IPS DF 6.9 (cell line): Measurements from ENCODE around the gene NCS1.

ENCODE experiments used
- DNase-seq: peaks from one replicate; pipeline ENCODE4 v3.0.0-alpha.2; 2013; ENCODE audit warnings: low read depth, low spot score
- H3K27ac ChIP-seq: one replicate; pipeline ENCODE4 v1.5.1; 2013; ENCODE audit warnings: low read length, control low read depth
- H3K27me3 ChIP-seq: 2 replicates; pipeline ENCODE4 v1.6.1; 2013; ENCODE audit warnings: mild to moderate bottlenecking, low read length; ENCODE audit not compliant: control insufficient read depth, insufficient read depth
- H3K36me3 ChIP-seq: 2 replicates; pipeline ENCODE4 v1.6.1; 2013; ENCODE audit warnings: low read length; ENCODE audit not compliant: control insufficient read depth, insufficient read depth
- H3K4me1 ChIP-seq: 2 replicates; pipeline ENCODE4 v1.6.1; 2013; ENCODE audit warnings: low read length; ENCODE audit not compliant: control insufficient read depth, insufficient read depth
- H3K4me3 ChIP-seq: 2 replicates; pipeline ENCODE4 v1.5.1; 2013; ENCODE audit warnings: mild to moderate bottlenecking, low read length
- H3K9me3 ChIP-seq: 2 replicates; pipeline ENCODE4 v1.6.1; 2013; ENCODE audit warnings: low read length, inconsistent platforms; ENCODE audit not compliant: control insufficient read depth, insufficient read depth
- WGBS: extraction: QIAGEN DNeasy Blood & Tissue Kit; methylation state at CpG from one replicate; pipeline ENCODE4 v1.1.7; 2013; ENCODE audit warnings: mixed read lengths, missing lambda C conversion rate; ENCODE audit not compliant: insufficient read length, insufficient coverage; 5-methylcytosine and 5-hydroxymethylcytosine counted together

NCS1 gene

GRCh38 chr9:130185490-130186031, 13.4 kb downstream of the NCS1 start:
- Histone ChIP-seq H3K36me3 (no peaks in the 10 kb centered on the region), H3K9me3 (no peaks in the 10 kb centered on the region), H3K4me3 (no peak overlapping the region), H3K27ac (no peak overlapping the region), H3K4me1 (peaks cover 22% of the 10 kb centered on the region), H3K27me3 (no peaks in the 10 kb centered on the region)
- WGBS, result no CpG with 5 or more reads among the region's 17 CpGs
- no peak for DNase-seq

DNA sequence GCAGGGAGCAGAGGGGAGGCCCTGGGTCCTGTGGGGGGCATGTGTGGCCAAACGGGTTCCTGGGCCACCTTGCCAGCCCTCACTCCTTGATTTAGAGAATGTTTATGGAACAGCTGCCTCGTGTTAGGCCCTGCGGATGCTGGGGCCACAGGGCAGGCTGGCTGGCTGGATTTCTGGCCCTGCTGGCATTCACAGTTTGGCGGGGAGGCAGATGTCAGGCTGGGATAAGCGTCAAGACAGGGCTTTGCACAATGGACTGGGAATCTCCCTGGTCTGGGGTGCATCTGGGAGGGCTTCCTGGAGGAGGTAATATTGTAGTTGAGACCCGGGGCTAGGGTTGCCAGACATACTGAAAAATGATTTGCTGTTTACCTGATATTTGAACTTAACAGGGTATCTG, 13.8 kb downstream of the NCS1 start:
- WGBS, result no CpG with 5 or more reads among the region's 6 CpGs
- peaks cover 22% of the 10 kb centered on the region for H3K4me1 ChIP-seq
- H3K27me3 ChIP-seq, result no peaks in the 10 kb centered on the region
- H3K4me3 ChIP-seq, result no peak overlapping the region
- DNase-seq, result no peak
- no peaks in the 10 kb centered on the region for H3K9me3 ChIP-seq
- no peak overlapping the region for H3K27ac ChIP-seq
- H3K36me3 ChIP-seq, result no peaks in the 10 kb centered on the region

DNA sequence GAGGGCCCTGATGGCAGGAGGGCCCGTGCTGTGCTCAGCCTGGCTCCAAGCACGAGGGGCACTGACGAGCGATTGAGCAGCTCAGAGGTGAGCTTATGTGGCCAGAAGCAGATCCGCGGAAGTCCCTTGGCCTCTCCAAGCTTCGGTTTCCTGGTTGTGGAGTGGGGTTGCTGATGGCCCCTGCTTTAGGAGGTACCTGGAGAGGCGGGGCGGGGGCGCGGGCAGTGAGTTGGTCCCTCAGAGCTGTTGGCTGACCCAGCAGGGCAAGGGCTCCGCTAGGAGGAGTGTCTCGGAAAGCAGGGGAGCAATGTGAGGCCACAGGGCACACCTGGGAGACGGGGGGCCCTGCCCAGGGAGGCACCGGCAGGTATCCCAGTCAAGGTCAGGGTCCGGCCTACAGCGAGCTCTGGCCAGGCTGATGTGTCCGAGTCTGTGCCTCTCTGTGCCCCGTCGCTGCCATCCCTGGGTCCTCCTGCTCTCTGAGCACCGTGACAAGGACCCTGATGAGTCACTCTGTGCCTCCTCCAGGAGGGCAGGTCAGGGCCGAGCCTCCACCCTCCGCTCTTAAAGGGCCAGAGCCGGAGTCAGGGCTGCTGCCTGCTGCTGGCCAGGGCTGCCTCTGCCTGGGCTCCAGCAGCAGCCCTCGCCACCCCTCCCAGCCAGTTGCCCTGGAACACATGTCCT, 14.8 kb downstream of the NCS1 start:
- no CpG with 5 or more reads among the region's 25 CpGs for WGBS
- Histone ChIP-seq H3K36me3 (no peaks in the 10 kb centered on the region), H3K4me1 (peaks cover 22% of the 10 kb centered on the region), H3K27me3 (no peaks in the 10 kb centered on the region), H3K27ac (no peak overlapping the region), H3K4me3 (no peak overlapping the region), H3K9me3 (no peaks in the 10 kb centered on the region)
- no peak for DNase-seq

- H3K9me3 ChIP-seq, result no peaks in the 10 kb centered on the region
- peaks cover 20% of the 10 kb centered on the region for H3K4me1 ChIP-seq
- WGBS, result no CpG with 5 or more reads among the region's 9 CpGs
Measured at GRCh38 chr9:130187523-130187846, 15.3 kb downstream of the NCS1 start.

GRCh38 chr9:130188860-130189481, 16.8 kb downstream of the NCS1 start:
- no peak for DNase-seq
- H3K36me3 ChIP-seq, result no peaks in the 10 kb centered on the region
- H3K9me3 ChIP-seq, result no peaks in the 10 kb centered on the region
- no peaks in the 10 kb centered on the region for H3K27me3 ChIP-seq
- H3K4me3 ChIP-seq, result no peak overlapping the region
- no CpG with 5 or more reads among the region's 7 CpGs for WGBS
- no peak overlapping the region for H3K27ac ChIP-seq
- peaks cover 14% of the 10 kb centered on the region for H3K4me1 ChIP-seq

More at GRCh38 chr9:130187523-130187846, 15.3 kb downstream of the NCS1 start:
- Histone ChIP-seq H3K27ac (no peak overlapping the region), H3K27me3 (no peaks in the 10 kb centered on the region), H3K4me3 (no peak overlapping the region), H3K36me3 (no peaks in the 10 kb centered on the region)
- no peak for DNase-seq

GRCh38 chr9:130189840-130190239, 17.6 kb downstream of the NCS1 start:
- Histone ChIP-seq H3K27me3 (no peaks in the 10 kb centered on the region), H3K9me3 (no peaks in the 10 kb centered on the region), H3K36me3 (no peaks in the 10 kb centered on the region), H3K4me3 (no peak overlapping the region), H3K4me1 (peaks cover 14% of the 10 kb centered on the region), H3K27ac (no peak overlapping the region)
- no peak for DNase-seq
- WGBS, result no CpG with 5 or more reads among the region's 1 CpG

DNA sequence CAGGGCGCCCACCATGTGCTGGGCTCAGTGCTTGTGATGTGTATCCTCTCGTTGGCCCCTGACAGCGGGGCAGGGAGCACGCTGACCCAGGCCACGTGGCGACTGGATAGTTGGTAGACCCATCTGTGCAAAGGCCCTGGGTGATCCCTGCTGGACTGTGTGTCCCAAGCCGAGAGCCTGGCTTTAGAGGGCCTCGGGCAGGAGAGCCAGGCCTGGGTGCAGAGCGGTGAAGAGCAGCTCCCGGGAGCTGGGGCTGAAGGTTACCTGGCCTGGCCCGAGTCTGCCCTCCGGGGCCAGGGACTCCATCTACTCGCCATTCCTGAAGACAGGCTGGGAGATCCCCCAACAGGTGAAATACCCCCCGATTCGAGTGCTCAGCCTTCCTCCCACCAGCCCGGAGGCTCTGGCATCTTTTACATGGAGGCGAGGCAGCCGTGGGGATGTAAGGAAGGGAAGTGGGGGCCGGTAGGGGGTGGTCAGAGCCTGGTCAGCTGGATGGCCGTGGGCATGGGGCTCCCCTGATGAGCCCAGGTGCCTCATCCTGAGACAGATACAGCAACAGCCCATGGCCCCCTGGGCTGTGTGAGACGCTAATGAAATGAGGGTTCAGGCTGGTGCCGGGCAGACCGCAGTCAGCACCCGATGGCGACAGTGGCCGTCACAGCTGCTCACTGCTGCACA, 19.0 kb downstream of the NCS1 start:
- Histone ChIP-seq H3K27ac (no peak overlapping the region), H3K9me3 (no peaks in the 10 kb centered on the region), H3K4me1 (peaks cover 8% of the 10 kb centered on the region), H3K4me3 (no peak overlapping the region), H3K36me3 (no peaks in the 10 kb centered on the region), H3K27me3 (no peaks in the 10 kb centered on the region)
- WGBS, result no CpG with 5 or more reads among the region's 26 CpGs
- DNase-seq, result no peak

DNA sequence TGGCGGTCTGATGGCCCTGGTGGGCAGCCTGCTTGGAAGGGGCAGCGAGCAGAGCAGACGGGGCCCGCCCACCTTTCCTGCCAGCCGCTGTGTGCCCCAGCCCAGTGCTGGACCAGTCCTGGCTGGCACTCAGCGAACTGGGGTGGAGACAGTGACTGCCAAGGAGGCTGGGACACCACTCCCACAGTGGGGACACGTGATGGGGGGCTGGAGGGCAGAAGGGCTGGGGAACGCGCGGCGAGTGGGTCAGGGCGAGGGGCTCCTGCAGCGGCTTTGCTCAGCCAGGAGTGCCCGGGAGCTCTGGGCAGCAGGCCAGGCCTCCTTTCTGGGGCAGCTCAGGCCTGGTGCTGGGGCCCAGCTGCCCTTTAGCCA, 19.5 kb downstream of the NCS1 start:
- Histone ChIP-seq H3K4me1 (peaks cover 6% of the 10 kb centered on the region), H3K9me3 (no peaks in the 10 kb centered on the region), H3K27ac (no peak overlapping the region), H3K4me3 (no peak overlapping the region), H3K27me3 (no peaks in the 10 kb centered on the region), H3K36me3 (no peaks in the 10 kb centered on the region)
- WGBS, result no CpG with 5 or more reads among the region's 14 CpGs
- no peak for DNase-seq

DNA sequence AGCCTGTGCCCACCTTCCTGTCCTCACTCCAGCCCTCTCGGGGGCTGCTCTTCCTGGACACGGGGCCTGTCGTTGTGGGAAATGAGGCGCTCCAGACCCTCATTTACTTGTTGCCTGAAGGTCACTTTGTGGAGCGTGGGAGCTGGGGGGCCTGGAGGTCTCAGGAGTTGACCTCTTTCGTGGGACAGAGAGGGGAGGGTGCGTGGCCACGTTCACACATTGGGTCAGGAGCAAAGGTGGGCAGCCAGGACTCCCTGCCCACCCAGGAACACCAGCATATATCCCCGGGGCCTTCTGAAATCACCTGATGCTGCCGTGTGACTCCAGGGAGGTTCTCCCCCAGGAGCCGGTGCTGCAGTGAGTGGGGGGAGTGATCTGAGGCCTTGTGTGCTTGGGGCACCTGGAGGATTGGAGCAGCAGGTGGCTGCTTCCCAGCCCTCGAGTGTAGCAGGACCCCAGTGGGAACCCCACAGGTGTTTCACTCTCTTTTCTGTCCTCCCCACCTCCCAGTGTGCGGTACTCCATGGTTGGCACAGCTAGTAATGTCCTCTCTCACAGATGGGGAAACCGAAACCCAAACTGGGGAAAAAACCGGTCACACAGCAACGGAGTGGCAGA, 20.3 kb downstream of the NCS1 start:
- Histone ChIP-seq H3K36me3 (no peaks in the 10 kb centered on the region), H3K9me3 (no peaks in the 10 kb centered on the region), H3K4me1 (peaks cover under 1% of the 10 kb centered on the region; the same call in 1 of the 2 replicates), H3K27me3 (no peaks in the 10 kb centered on the region), H3K4me3 (no peak overlapping the region), H3K27ac (no peak overlapping the region)
- DNase-seq, result no peak
- WGBS, result no CpG with 5 or more reads among the region's 16 CpGs

DNA sequence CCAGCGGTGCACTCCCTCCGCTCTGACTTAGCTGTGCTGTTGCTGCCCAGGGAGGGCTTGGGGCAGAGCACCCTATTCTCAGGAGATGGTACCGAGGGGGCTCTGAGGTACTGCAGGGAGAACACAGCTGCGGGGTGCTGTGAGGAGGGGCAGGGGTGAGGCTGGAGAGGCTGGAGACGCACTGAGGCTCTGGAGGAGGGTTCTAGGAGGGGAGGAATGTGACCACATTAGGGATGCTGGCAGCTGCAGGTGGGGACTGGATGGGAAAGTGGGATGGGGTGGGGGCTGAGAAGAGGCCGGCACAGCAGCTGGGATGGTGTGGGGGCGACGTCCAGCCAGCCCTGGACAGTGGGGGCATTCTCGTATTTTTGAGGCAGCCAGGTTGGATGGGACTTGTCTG, 20.9 kb downstream of the NCS1 start:
- Histone ChIP-seq H3K36me3 (no peaks in the 10 kb centered on the region), H3K4me1 (no peaks in the 10 kb centered on the region; the same call in 1 of the 2 replicates), H3K27ac (no peak overlapping the region), H3K27me3 (no peaks in the 10 kb centered on the region), H3K9me3 (no peaks in the 10 kb centered on the region), H3K4me3 (no peak overlapping the region)
- WGBS, result no CpG with 5 or more reads among the region's 9 CpGs
- no peak for DNase-seq
